HEK293 (cell line): ENCODE results near the gene ACADM.

Experiments used
- ATF2 ChIP-seq: fragments of 450-650 bp; formaldehyde crosslinking; IDR thresholded peaks from 2 replicates; pipeline ENCODE4 v1.5.1; 2016; ENCODE audit warnings: missing biosample characterization, missing genetic modification characterization, low read depth
- OSR2 ChIP-seq: fragments of 450-650 bp; formaldehyde crosslinking; IDR thresholded peaks from 2 replicates; pipeline ENCODE4 v1.5.1; 2016; ENCODE audit warnings: missing biosample characterization, missing genetic modification characterization
- PRDM4 ChIP-seq: fragments of 450-650 bp; formaldehyde crosslinking; IDR thresholded peaks from 2 replicates; pipeline ENCODE4 v1.5.1; 2017; ENCODE audit warnings: missing biosample characterization, missing genetic modification characterization
- RBAK ChIP-seq: fragments of 450-650 bp; formaldehyde crosslinking; IDR thresholded peaks from 2 replicates; pipeline ENCODE4 v1.5.1; 2016; ENCODE audit warnings: missing biosample characterization, missing genetic modification characterization
- SP7 ChIP-seq: fragments of 450-650 bp; formaldehyde crosslinking; IDR thresholded peaks from 2 replicates; pipeline ENCODE4 v1.5.1; 2016; ENCODE audit warnings: missing biosample characterization, missing genetic modification characterization
- TCF7L2 ChIP-seq: IDR thresholded peaks from 2 replicates; pipeline ENCODE4 v1.6.1; 2011; ENCODE audit warnings: low read depth, mild to moderate bottlenecking, inconsistent platforms, low read length, moderate library complexity, borderline replicate concordance
- ZNF202 ChIP-seq: fragments of 450-650 bp; formaldehyde crosslinking; IDR thresholded peaks from 2 replicates; pipeline ENCODE4 v1.5.1; 2016; ENCODE audit warnings: missing biosample characterization, missing genetic modification characterization, borderline replicate concordance
- ZNF23 ChIP-seq: fragments of 450-650 bp; formaldehyde crosslinking; IDR thresholded peaks from 2 replicates; pipeline ENCODE4 v1.5.1; 2016; ENCODE audit warnings: missing biosample characterization, missing genetic modification characterization, borderline replicate concordance
- ZNF26 ChIP-seq: fragments of 450-650 bp; formaldehyde crosslinking; IDR thresholded peaks from 2 replicates; pipeline ENCODE4 v1.5.1; 2016; ENCODE audit warnings: missing biosample characterization, missing genetic modification characterization
- ZNF274 ChIP-seq, 2 experiments: fragments of 200-500 bp in 1 of 2; fragments of 450-650 bp in 1 of 2; sonication (Bioruptor generic) in 1 of 2; formaldehyde crosslinking in 1 of 2; IDR thresholded peaks; 2 replicates each; pipeline versions ENCODE4 v1.5.1 to v1.6.1; 2014 to 2016; ENCODE audit warnings: borderline replicate concordance in 1 of 2, inconsistent platforms in 1 of 2, low read length in 1 of 2, missing biosample characterization in 1 of 2, missing genetic modification characterization in 1 of 2
- ZNF354C ChIP-seq: fragments of 450-650 bp; formaldehyde crosslinking; IDR thresholded peaks from 2 replicates; pipeline ENCODE4 v1.5.1; 2016; ENCODE audit warnings: missing biosample characterization, missing genetic modification characterization, low read depth, borderline replicate concordance
- ZNF423 ChIP-seq: fragments of 450-650 bp; formaldehyde crosslinking; IDR thresholded peaks from 2 replicates; pipeline ENCODE4 v1.5.1; 2016; ENCODE audit warnings: missing biosample characterization, missing genetic modification characterization
- ZNF518A ChIP-seq: fragments of 450-650 bp; formaldehyde crosslinking; conservative IDR thresholded peaks from 2 replicates; pipeline ENCODE4 v1.5.1; 2016; ENCODE audit warnings: low read depth, missing biosample characterization, missing genetic modification characterization
- ZNF585B ChIP-seq: fragments of 450-650 bp; formaldehyde crosslinking; IDR thresholded peaks from 2 replicates; pipeline ENCODE4 v1.5.1; 2016; ENCODE audit warnings: missing biosample characterization, missing genetic modification characterization
- ZNF600 ChIP-seq: fragments of 450-650 bp; formaldehyde crosslinking; IDR thresholded peaks from 2 replicates; pipeline ENCODE4 v1.5.1; 2016; ENCODE audit warnings: missing biosample characterization, missing genetic modification characterization
- ZSCAN23 ChIP-seq: fragments of 450-650 bp; formaldehyde crosslinking; IDR thresholded peaks from 2 replicates; pipeline ENCODE4 v1.5.1; 2016; ENCODE audit warnings: missing biosample characterization, missing genetic modification characterization
- ZSCAN4 ChIP-seq: fragments of 450-650 bp; formaldehyde crosslinking; IDR thresholded peaks from 2 replicates; pipeline ENCODE4 v1.5.1; 2017; ENCODE audit warnings: missing biosample characterization, missing genetic modification characterization

Gene ACADM

GRCh38 chr1:75724472-75725022, at the start of gene ACADM (continued):
- TF ChIP-seq ZNF518A (tag by site-specific recombination): no peak
- TF ChIP-seq ZSCAN23 (tag by site-specific recombination): no peak
- TF ChIP-seq ATF2 (tag by site-specific recombination): no peak
- no peak for TF ChIP-seq TCF7L2
- TF ChIP-seq ZSCAN4 (tag by site-specific recombination): 0 out of 2 replicates have a peak, but pooled peaks have one; percentile 27
- TF ChIP-seq ZNF202: no peak
- no peak for TF ChIP-seq ZNF585B (tag by site-specific recombination)
- no peak for TF ChIP-seq ZNF274 (IDR thresholded peaks at IDR 0.05; ENCODE audit: low read length)
- no peak for TF ChIP-seq ZNF274 (tag by site-specific recombination; IDR thresholded peaks at IDR 0.05; ENCODE audit: borderline replicate concordance)
- peak; percentile 36; the same call in 1 of the 2 replicates for TF ChIP-seq PRDM4
- TF ChIP-seq RBAK: no peak
- no peak for TF ChIP-seq ZNF26 (tag by site-specific recombination)
- no peak for TF ChIP-seq ZNF354C (tag by site-specific recombination)
- TF ChIP-seq ZNF423: 0 out of 2 replicates have a peak, but pooled peaks have one; percentile 42
- TF ChIP-seq OSR2 (tag by site-specific recombination): peak; percentile 36; the same call in 1 of the 2 replicates
- peak; percentile 98 for TF ChIP-seq ZNF600
- peak; percentile 84; the same call in 1 of the 2 replicates for TF ChIP-seq SP7 (tag by site-specific recombination)
- TF ChIP-seq ZNF23 (tag by site-specific recombination): no peak
